GM12892 (cell line): ENCODE data around the gene SVOP.

Source experiments
- POLR2A ChIP-seq: IDR thresholded peaks from 2 replicates; pipeline ENCODE4 v1.6.1; 2011; ENCODE audit warnings: low read depth, low read length, control low read depth
- TAF1 ChIP-seq: IDR thresholded peaks from 2 replicates; pipeline ENCODE4 v1.6.1; 2011; ENCODE audit warnings: low read depth, mild to moderate bottlenecking, control low read depth, low read length, borderline replicate concordance

- TF ChIP-seq POLR2A (no peak), TAF1 (no peak)
These were observed 102.7 kb downstream of the SVOP start for GRCh38 chr12:108918206-108918605.
